ENCODE results near the gene C4orf46.
A peak's percentile ranks its signal among the peaks of the same experiment; 100 is the strongest.
"Not testable (repeated sequence)": the region's sequence is repeated elsewhere in the genome, so short reads cannot be mapped to it uniquely, and the experiment has no call there.

C4orf46 gene

DNA sequence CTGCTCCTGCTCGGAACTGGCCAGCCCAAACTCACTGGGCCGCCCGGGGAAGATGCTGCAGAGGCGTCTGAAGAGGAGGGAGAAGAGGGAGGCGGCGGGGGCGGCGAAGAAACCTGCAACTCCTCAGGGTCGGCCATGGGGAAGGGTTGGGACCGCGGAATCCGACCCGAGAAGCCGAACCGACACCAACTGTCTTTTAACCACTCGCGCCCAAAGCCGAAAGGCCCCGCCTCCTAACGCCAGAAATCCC, at the start of gene C4orf46:
C4orf46 (minus strand) TSS at position 223 of the 250 bp plus-strand sequence; CDS start at position 137, 86 bp downstream.
- DNase-seq: no peak

DNA sequence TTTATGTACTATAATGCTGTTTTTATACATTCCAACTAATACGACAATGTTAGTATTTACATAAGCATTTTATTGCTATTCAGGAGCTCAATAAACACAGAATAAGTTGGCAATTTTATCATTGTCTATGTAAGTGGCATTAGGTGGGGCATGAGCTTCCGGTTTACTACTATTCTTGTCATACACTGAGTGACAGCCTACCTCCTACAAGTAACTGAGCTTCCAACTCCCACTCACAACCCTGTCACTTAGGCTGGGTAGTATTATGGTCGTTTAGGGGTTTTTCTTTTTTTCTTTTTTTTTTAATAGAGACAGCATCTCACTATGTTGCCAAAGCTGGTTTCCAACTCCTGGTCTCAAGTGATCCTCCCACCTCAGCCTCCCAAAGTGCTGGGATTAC, 44.1 kb upstream of the C4orf46 start:
- DNase-seq: no peak

- DNase-seq: no peak
Measured at GRCh38 chr4:158714937-158715336, 43.2 kb upstream of the C4orf46 start.

DNA sequence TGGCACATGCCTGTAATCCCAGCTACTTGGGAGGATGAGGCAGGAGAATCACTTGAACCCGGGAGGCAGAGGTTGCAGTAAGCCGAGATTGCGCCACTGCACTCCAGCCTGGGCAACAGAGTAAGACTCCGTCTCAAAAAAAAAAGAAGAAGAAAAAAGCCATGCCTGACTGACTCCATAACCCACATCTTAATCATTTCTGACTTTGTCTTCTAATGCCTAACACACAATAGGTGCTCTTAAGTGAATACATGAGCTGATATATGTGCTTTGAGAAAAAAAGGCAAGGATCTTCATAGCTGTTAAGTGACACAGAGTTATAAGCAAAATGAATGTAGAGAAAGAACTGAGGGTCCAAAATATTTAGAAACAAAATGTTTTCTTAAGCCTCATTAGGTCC, 40.9 kb upstream of the C4orf46 start:
- not testable (repeated sequence) for DNase-seq

GRCh38 chr4:158710814-158711213, 39.1 kb upstream of the C4orf46 start:
- no peak for DNase-seq

GRCh38 chr4:158704274-158704673, 32.6 kb upstream of the C4orf46 start:
- DNase-seq: no peak

DNA sequence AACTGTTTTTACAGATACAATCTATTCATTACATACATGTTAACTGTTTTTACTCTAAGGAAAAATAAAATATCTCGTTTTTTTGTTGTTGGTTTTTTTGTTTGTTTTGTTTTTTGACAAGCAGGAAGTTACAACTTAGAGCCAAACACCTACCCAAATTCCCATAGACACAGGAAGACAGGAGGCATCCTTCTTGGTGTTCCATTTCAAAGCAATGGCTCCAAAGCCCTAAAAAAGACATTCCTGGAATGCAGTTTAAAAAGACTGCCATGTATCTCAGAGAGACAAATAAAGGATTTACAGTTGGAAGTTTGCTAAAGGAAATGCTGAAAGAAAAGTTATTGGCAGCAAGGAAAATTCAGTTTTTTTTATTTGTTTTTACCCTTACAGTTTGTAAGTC, 17.1 kb upstream of the C4orf46 start:
- no peak for DNase-seq

DNA sequence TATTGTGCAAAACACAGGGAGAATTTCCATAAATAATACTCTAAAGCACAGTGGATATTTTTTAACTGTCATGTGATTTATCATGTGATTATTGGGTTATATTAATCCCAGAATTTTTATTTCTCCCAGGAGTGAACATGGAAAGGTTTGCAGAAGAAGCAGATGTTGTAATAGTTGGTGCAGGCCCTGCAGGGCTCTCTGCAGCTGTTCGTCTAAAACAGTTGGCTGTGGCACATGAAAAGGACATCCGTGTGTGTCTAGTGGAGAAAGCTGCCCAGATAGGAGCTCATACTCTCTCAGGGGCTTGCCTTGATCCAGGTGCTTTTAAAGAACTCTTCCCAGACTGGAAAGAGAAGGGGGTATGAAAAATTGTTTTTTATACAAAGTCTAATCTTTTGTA, 10.4 kb upstream of the C4orf46 start:
- DNase-seq: no peak

GRCh38 chr4:158681629-158682028, 9.9 kb upstream of the C4orf46 start:
- DNase-seq: no peak

- DNase-seq: no peak
Measured at GRCh38 chr4:158678767-158679166, 7.1 kb upstream of the C4orf46 start.

GRCh38 chr4:158676076-158676475, 4.4 kb upstream of the C4orf46 start:
- no peak for DNase-seq

DNA sequence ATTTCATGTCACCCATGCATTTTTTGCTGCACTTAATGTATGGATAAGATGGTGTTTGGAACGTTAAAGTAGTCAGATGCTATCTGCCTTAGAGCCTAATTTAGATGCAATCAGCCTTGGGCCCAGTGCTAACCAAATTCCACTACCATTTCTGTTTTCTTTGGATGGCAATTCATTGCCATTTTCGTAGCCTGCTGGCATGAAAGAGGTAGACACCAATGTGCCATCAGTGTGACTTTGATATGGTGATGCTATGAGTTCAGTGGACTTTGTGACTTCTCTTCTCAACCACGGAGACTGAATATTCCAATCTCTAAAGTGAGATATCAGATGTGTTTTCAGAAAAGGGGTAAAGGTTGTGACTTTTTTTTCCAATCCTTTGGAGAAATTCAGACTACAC, 1.9 kb upstream of the C4orf46 start:
- no peak for DNase-seq

DNA sequence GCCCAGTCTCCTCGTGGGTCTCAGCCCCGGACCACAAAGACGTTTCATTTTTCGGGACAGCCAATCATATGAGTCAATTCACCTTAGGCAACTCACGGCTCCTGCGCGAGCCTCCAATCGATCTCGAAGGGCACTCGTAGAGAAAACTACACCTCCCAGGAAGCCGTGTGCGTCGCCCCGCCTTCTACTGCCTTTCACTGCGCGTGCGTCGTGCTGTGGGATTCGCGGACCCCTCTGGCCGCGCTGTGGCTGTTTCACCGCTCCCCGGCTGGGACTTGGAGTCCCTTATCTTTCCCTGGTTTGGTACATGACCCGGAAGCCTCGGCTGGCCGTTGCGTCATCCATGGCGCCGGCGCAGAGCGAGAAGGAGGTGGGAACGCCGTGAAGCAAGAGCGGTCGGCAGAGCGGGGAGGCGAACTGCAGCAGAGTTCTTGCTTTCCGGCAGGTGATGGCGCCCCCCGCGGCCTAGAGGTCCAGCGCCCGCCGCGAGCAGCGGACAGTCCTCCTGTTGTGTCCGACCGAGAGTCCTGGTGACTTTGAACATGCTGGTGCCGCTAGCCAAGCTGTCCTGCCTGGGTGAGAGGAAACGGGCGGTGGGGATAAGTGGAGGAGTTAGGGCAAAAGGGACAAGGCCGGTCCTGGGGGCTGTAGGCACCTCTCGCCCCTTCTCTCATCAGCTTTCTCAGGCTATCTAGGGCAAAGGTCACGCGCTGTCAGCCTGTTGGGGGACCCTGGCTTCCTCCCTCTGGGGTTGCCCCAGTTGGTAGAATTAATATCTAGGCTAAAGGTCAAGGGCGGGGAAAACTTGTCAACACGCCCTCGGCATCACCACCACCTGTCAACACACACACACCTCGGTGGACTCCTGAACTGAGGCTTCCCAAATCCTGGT, 474 bp upstream of the C4orf46 start, which contains the start of gene ETFDH:
ETFDH (plus strand) TSS at position 382 of the 892 bp plus-strand sequence; CDS start at position 543, 161 bp downstream.
- peak; percentile 95 for DNase-seq

- DNase-seq: peak; percentile 41
Measured at GRCh38 chr4:158670975-158671664, 567 bp downstream of the C4orf46 start.

- no peak for DNase-seq
Measured at GRCh38 chr4:158669310-158669709, 2.4 kb downstream of the C4orf46 start.

DNA sequence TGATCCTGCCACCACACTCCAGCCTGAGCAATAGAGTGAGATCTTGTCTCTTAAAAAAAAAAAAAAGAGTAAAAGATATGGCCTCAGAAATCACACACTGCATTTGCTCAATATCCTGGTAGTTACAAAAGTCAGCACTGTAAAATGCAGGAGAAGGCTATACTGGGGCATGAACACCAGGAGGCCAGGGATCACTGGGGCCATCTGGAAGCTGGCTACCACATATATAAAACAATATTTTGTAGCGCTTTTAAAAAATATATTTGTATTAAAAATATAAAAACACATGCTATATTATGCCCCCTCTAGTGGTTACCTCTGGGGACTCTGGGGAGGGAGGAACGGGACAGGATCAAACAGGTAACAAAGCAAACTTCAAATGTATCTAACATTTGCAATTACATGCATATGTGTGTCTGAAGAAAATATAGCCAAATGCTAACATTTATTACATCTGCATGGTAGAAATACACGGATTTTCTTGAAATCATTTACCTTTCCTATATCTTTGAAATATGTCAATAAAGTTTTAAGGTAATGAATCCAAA, 4.0 kb downstream of the C4orf46 start:
- no peak for DNase-seq

GRCh38 chr4:158666892-158667291, 4.8 kb downstream of the C4orf46 start:
- no peak for DNase-seq

GRCh38 chr4:158664806-158665205, 6.9 kb downstream of the C4orf46 start:
- DNase-seq: no peak

DNA sequence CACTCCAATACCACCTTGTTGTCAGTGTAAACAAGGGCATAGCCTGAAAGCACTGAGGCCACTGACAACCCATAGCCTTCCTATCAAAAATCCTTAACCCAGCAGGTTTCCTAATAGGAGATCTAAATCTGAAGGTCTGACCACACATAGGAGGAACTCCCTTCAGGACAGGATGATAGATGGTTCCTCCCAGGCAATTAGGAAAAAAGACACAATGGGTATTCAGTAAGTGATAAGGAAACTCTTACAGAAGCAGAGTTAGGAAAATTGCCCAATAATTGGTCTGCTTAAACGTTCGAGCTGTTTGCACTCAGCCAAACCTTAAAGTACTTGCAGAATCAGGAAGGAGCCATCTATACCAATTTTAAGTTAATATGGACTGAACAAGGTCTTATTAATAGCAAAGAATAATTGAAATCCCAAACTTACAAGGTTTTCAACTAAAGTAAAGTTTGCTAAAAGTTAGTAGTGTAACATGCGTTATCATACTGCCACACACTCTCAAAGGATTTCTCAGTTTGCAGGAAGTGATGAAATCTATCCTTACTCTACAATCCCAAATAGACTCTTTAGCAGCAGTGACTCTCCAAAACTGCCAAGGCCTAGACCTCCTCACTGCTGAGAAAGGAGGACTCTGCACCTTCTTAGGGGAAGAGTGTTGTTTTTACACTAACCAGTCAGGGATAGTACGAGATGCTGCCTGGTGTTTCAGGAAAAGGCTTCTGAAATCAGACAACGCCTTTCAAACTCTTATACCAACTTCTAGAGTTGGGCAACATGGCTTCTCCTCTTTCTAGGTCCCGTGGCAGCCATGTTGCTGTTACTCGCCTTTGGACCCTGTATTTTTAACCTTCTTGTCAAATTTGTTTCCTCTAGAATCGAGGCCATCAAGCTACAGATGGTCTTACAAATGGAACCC, 7.7 kb downstream of the C4orf46 start:
- DNase-seq: not testable (repeated sequence)

GRCh38 chr4:158663255-158663654, 8.4 kb downstream of the C4orf46 start:
- not testable (repeated sequence) for DNase-seq

DNA sequence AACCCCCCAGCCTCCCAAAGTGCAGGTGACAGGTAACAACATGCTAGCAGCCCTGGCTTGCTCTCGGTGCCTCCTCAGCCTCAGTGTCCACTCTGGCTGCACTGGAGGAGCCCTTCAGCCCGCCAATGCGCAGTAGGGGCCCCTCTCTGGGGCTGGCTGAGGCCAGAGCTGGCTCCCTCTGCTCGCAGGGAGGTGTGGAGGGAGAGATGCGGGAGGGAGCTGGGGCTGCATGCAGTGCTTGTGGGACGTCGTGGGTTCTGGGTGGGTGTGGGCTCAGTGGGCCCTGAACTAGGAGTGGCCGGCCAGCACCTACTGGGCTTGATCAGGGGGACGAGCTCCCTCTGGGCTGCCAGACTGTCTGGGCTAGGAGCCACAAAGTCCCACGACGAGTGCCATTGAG, 14.4 kb downstream of the C4orf46 start:
- DNase-seq: no peak

- no peak for DNase-seq
Measured at GRCh38 chr4:158656439-158656838, 15.2 kb downstream of the C4orf46 start.

DNA sequence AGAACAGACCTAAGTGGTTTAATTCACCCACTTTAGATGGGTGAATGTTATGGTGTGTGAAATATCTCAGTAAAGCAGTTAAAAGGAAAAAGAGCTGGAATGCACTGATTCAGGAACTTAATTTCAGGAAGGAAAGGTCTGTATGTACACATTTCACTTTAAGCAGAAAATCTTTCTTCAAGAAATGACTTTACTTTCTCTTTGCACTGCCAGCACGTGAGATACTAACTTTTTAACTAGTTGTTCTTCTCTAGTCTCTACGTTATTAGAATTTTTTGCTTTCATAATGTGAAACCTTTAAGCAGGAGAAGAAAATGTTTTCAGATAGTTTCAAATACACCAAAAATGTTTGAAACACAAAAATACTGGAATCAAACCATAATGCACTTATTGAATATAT, 18.8 kb downstream of the C4orf46 start:
- no peak for DNase-seq
